HEK293T (cell line): ENCODE measurements around the gene RAB34.

Experiments used
- ARNT ChIP-seq: fragments of 450-650 bp; IDR thresholded peaks from 2 replicates; pipeline ENCODE4 v1.6.1; 2017; ENCODE audit warnings: mild to moderate bottlenecking
- BHLHE40 ChIP-seq: fragments of 450-650 bp; IDR thresholded peaks from 2 replicates; pipeline ENCODE4 v1.6.1; 2016; ENCODE audit warnings: mild to moderate bottlenecking, moderate library complexity, borderline replicate concordance
- FOXA1 ChIP-seq: fragments of 450-650 bp; IDR thresholded peaks from 2 replicates; pipeline ENCODE4 v1.6.1; 2016; ENCODE audit warnings: mild to moderate bottlenecking
- FOXK2 ChIP-seq: fragments of 450-650 bp; IDR thresholded peaks from 2 replicates; pipeline ENCODE4 v1.6.1; 2016; ENCODE audit warnings: mild to moderate bottlenecking
- FOXM1 ChIP-seq: fragments of 450-650 bp; IDR thresholded peaks from 2 replicates; pipeline ENCODE4 v1.6.1; 2017; ENCODE audit warnings: mild to moderate bottlenecking, borderline replicate concordance
- HDGF ChIP-seq: fragments of 450-650 bp; IDR thresholded peaks from 2 replicates; pipeline ENCODE4 v1.6.1; 2017; ENCODE audit warnings: antibody characterized with exemption, borderline replicate concordance
- L3MBTL2 ChIP-seq: fragments of 450-650 bp; conservative IDR thresholded peaks from 2 replicates; pipeline ENCODE4 v1.6.1; 2016; ENCODE audit warnings: mild to moderate bottlenecking
- LEF1 ChIP-seq: fragments of 450-650 bp; IDR thresholded peaks from 2 replicates; pipeline ENCODE4 v1.6.1; 2017; ENCODE audit warnings: mild to moderate bottlenecking, borderline replicate concordance
- NFRKB ChIP-seq: fragments of 450-650 bp; IDR thresholded peaks from 2 replicates; pipeline ENCODE4 v1.6.1; 2016; ENCODE audit warnings: mild to moderate bottlenecking, moderate library complexity
- PKNOX1 ChIP-seq: fragments of 450-650 bp; IDR thresholded peaks from 2 replicates; pipeline ENCODE4 v1.6.1; 2016
- SP1 ChIP-seq: fragments of 450-650 bp; IDR thresholded peaks from 2 replicates; pipeline ENCODE4 v1.6.1; 2017
- ZNF384 ChIP-seq: fragments of 450-650 bp; IDR thresholded peaks from 2 replicates; pipeline ENCODE4 v1.6.1; 2016

- no peak for TF ChIP-seq BHLHE40
- TF ChIP-seq SP1 = no peak; the same call in 1 of the 2 replicates
- no peak for TF ChIP-seq PKNOX1
- TF ChIP-seq ZNF384 = no peak
- no peak for TF ChIP-seq NFRKB
- TF ChIP-seq LEF1 = no peak
- no peak; the same call in 1 of the 2 replicates for TF ChIP-seq HDGF
- TF ChIP-seq L3MBTL2 = peak; percentile 94
- no peak for TF ChIP-seq FOXA1
- TF ChIP-seq ARNT = no peak
- no peak for TF ChIP-seq FOXM1
- no peak for TF ChIP-seq FOXK2
Observed at GRCh38 chr17:28710861-28711722, 6.6 kb downstream of the RAB34 start.
